Embryonic facial prominence (tissue), 1 donor: ENCODE data around the gene PSMD14.
A peak's percentile ranks its signal among the peaks of the same experiment; 100 is the strongest.
"Not testable (repeated sequence)": the region's sequence is repeated elsewhere in the genome, so short reads cannot be mapped to it uniquely, and the experiment has no call there.

Experiments
- DNase-seq: peaks from one replicate; pipeline ENCODE4 v3.0.0-alpha.2; 2016; ENCODE audit errors: extremely low spot score

The PSMD14 gene

DNA sequence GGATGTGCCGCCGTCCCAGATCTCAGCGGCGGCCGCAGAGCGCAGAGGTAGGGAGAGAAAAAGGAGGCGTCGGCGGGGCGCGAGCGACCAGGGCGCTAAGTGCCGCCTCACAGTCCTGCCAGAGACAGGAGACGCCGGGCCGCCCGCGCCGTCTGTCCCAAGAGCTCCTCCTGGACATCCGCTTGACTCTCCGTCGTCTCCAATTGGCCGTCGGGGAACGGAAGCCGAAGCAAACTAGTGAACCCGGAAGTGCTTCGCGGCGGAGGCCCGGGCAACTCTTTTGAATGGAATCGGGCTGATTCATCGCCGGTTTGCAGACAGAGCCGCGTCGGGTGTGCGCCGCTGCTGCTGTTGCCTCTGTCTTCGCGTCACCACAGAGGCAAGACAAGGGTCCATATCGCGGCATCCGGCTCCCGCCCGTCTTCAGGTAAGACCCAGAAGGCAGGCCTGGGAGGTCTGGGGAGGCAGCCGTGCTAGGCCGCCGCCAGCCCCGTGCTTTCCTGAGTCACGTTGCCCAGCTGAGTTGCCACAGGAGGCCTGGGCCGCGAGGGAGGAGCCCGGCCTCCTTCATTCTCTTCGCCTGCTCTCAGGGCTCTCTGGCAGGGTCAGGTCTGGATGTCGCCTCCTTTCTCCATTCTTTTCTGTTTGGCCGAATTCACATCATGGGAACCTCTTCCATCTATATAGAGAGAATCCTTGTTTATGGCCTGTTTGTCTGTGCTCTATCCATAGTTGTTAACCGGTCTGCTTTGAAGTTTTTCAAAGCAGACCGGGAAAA lies at the start of gene PSMD14:
TSS of gene PSMD14 (plus strand) at position 248 of the 778 bp plus-strand sequence. CDS start 10,401 bp downstream, outside the sequence.
- peak; percentile 77 for DNase-seq

DNA sequence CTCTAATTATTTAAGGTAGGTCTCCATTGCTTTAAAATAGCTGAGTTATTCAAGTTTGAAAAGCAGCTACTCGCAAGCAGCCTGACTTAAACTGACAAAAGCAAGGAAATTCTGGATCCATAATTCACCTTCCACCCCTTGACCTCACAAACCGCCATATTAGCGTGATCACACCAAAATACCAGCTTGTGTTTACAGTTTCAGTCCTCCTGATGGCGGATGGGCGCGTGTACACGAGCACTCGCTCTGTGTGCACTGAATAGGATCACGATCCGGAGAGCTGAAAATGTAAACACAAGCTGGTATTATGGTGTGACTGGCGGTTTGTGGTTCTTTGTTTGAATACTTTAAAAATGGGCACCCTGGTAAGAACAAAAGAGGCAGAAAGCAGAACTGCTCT lies 42.4 kb upstream of the PSMD14 start:
- no peak for DNase-seq

DNA sequence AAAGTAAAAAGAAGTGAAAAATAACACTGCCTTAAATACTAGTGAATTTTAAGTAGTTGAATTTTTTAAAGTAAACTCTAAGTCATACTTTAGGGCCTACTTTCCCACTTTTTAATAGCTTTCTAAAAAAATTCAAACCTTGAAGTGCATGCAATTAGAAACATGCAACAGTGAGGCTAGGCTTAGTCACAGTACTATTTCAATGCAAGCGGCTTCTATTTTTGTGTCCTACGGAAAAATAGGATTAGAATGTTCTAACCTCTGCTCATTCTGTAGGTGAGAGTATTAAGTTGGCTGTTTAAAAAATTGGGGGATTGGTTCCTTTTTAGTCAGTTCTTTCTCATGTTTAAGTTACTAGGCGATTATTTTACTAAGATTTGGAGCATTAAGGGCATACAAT lies 39.1 kb upstream of the PSMD14 start:
- DNase-seq, result no peak

DNA sequence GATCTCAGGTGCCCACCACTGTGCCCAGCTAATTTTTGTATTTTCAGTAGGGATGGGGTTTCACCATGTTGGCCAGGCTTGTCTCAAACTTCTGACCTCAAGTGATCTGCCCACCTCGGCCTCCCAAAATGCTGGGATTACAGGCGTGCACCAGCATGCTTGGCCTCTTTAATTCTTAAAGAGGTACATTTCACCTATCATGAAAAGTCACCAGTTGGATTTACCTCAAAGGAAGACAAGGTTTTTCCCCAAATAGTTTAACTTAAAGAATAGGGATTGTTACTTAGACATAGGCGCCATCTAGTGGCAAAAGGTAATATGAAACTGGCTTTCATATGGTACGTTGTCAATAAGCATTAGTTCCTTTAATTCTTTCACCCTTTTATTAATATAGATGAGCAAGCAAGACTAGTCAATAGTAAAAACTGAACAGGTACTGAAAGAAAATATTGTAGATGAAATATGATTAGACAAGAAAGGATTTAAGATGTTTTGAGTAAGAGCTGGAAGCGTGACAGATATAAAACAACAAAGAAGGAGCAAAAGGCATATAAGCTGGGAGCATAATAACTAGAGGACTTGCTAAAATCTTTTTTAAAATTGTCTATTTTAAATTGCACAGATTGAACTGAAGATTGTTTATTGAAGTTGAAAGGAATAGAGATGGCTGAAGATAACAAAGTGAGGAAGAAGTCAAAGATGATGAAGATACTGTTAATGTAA lies 35.0 kb upstream of the PSMD14 start:
- no peak for DNase-seq

DNA sequence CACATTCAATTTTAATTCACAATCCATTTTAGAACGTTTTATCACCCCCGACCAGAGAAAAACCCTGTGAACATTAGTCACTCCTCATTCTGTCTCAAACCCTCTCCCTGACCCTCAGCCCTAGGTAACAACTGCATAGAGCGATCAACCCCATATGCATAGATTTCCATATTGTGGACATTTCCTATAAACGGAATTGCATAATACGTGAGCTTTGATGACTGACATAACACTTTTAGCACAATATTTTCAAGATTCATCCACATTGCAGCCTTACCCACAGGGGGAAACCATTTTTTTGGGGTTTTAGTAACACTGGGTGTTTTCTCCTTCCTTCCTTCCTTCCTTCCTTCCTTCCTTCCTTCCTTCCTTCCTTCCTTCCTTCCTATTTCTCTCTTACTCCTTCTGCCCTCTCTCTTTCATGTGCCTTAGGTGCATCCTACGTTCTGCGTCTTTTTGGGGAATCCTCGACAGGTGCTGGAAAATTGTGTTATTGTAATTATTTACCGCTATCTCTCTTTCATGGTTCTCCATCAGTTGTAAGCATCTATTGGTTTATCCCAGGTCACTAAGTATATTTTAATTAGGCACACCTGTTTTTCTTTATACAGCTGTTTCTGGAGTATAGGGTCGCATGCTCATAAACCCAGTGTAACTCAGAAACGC lies 29.5 kb upstream of the PSMD14 start:
- not testable (repeated sequence) for DNase-seq

DNA sequence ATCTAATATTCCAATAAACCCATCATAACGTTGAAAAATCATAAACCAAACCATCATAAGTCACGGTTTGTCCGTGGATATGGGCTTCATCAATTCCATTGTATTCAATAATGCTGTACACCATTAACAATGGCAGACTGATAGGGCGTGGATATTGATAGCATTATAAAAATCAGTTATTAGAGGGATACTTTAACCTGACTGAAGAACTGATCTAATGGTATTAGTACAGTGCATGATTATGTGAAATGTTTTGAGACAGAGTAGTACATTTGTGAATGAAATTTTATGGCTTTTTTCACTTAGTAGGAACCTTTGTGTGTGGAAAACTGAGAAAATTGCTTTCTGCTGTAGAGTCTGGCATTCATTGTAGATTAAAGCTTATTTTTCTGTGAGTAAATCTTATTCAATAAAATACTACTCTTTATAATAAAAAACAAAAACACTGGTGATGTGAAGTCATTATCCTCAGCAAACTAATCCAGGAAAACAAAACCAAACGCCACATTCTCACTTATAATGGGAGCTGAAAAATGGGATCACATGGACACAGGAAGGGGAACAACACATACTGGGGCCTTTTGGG lies 28.9 kb upstream of the PSMD14 start:
- not testable (repeated sequence) for DNase-seq

DNA sequence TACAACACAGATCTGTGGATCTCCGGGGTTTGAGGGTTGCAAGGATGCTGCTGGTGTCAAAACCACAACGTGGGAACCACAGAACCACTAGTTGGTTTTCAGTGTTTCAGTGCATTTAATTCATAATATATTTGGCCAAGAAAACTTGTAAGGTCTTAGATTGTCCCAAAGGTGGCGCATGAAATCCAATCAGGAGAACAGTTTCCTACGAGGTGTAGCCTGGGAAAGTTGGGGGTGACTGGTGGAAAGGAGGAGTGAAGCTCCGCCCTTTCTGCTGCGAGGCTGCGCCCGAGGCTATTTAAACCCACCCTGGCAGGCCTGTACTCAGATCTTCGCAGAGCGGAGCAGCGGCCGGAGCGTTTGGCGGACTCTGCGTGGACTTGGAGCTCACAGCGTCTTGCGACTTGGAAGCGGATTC lies 27.3 kb upstream of the PSMD14 start:
- not testable (repeated sequence) for DNase-seq

DNA sequence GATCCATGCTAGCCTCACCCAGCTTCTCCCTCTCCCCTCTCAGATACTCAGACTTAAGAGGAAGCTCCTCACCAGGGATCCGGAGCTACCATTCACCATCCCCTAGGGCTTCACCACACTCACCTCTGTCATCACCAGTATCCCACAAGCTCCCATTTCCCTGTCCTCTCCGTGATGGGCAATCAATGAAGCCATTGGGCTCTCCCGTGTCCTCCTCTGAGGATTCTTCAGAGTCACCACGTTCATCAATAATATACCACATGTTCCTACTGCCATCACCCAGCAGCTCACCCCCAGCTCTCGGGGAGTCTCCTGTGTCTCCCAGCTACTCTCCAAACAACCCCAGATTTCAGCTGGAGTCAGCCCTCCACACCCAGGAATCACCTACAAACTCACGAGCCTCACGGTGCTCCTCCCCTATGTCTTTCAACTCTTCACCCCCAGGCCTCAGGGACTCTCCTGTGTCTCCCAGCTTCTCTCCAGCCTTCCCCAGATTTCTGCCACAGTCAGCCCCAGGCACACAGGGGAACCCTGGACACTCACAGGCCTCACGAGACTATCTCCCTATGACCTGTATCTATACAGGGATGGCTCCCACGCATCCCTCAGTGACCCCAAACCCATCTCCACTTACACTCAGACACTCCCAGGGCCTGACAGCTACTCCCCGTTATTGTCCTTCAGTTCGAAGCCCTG lies 26.5 kb upstream of the PSMD14 start:
- DNase-seq, result not testable (repeated sequence)

DNA sequence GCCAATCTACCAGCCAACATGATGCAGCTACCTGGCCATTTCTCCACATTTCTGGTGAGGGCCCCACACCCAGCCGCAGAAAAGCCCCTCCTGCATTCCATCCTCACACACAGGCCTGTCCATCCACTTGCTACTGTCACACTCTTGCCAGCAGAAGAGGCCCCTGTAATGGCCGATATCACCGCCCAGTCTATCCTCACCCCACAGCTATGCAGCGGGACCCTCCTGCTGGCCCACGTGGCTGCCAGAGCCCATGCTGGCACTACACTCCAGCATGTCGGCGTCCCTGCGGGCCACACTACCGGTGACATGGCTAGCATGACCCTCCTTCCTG lies 25.9 kb upstream of the PSMD14 start:
- DNase-seq, result not testable (repeated sequence)

DNA sequence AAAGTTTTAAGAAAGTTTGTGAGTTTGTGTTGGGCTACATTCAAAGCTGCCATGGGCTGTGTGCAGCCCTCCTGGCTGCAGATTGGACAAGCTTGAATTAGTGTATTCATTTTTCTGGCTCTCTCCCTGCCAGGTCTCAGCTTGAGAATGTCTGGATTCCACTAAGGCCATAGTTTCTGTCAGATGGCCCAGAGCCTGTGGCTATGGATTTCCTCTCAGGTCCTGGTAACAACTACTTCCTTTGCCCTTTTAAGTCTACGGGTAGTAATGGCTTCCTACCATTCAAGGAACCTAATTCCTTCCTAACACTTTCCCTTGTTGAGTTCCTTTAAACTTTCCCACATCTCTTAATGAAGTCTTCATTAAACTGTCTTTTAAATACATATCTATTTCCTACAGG lies 24.3 kb upstream of the PSMD14 start:
- no peak for DNase-seq

DNA sequence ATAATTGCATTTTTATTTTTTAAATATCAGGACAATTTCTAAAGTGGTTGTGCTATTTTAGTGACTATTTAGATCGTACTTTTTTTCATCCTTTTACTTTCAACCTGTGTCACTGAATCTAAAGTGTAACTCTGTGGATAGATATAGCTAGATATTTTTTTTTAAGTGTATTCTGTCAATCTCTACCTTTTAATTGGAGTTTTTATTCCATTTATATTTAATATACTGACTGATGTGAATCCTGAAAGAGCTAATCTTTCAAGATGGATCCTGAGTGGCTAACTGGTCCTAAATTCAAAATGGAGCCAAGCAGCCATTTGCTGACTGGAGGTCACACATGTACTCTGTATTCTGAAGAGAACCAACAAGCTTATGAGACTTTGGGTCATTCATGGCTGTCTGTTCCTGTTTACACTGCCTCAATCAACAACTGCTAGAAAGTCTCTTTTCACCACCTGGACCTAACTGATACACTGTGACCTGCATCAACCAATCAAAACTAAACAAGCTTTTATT lies 4.6 kb upstream of the PSMD14 start:
- DNase-seq, result no peak

DNA sequence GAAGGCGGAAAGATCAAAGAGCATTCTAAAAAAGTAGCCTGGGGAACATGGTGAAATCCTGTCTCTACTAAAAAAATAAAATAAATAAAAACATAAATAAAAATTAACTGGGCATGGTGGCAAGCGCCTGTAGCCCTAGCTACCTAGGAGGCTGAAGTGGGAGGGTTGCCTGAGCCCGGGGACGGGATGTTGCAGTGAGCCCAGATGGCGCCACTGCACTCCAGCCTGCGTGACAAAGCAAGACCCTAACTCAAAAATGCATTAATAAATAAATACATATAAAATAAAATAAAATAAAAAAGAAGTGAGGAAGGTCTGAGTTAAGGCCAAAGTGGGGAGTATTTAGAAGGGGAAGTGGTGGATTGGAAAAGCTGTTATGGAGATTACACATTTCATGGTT lies 1.3 kb upstream of the PSMD14 start:
- no peak for DNase-seq

DNA sequence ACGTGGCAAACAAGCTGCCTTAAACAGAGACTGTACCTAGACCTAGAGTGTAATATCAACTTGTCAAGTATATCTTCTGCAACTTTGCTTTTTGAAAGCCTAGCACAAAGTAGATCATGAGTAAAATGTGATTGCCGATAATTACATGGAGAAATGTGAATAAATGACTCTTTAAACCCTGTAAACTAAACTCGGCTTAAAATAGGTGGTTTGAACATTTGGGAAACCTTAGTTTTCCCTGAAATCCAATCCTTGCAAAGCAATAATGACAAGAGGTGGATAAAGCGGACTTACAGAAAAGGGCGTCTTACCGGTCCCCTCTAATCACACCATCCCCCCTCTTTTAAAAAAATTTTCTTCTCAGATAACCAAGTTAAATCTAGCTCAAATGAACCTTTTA lies 549 bp upstream of the PSMD14 start:
- peak; percentile 6 for DNase-seq

DNA sequence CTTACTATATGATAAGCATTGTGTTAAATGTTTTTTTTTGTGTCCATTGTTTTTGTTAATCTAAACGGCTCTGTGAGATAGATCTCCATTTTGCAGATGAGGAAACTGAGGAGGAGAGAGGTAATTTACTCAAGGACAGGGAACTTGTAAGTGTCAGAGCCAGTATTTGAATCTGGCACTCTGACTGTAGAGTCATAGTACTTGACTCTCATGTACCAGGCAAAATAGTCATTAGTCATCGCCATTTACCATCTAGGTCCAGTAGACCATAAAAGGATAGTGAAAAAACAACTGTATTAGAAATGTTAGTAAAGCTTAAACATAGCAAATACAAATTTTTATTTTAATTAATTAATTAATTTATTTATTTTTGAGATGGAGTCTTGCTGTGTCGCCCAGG lies 4.8 kb downstream of the PSMD14 start:
- no peak for DNase-seq

DNA sequence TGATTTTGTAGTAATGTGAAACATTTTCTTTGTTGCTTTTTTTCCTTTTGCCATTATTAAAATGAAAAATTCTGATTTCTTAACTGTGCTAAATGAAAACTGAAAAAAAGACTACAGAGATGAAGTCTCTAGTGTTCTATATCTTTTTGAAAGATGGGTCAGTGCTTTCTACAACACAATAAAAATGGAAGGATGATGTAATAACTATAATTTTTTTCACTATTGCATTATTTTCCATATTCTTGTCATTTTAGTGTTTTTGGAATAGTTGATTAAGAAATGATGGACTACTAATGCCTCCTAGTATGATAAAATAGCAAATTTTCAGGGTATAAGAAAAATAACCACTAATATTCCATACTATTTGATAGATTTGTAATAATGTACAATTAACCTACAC lies 7.2 kb downstream of the PSMD14 start:
- DNase-seq, result no peak

DNA sequence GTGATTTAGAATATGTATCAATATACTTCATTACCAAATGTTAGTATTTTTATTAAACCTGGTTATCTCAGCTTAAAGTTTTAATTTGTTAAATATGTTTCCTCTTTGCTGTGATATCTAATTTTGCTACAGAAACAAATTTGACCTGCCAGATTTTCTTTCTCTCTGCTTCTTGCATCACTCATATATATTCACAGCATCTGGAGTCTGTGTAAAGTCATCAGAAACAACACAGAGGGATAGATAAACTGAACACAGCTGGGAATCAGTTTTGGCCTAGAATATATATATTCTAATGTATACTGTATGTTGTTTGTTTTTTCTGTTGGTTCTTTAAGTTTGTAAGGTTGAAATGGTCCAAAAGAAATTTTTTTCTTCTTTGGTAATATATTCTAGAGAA lies 8.5 kb downstream of the PSMD14 start:
- DNase-seq, result no peak

DNA sequence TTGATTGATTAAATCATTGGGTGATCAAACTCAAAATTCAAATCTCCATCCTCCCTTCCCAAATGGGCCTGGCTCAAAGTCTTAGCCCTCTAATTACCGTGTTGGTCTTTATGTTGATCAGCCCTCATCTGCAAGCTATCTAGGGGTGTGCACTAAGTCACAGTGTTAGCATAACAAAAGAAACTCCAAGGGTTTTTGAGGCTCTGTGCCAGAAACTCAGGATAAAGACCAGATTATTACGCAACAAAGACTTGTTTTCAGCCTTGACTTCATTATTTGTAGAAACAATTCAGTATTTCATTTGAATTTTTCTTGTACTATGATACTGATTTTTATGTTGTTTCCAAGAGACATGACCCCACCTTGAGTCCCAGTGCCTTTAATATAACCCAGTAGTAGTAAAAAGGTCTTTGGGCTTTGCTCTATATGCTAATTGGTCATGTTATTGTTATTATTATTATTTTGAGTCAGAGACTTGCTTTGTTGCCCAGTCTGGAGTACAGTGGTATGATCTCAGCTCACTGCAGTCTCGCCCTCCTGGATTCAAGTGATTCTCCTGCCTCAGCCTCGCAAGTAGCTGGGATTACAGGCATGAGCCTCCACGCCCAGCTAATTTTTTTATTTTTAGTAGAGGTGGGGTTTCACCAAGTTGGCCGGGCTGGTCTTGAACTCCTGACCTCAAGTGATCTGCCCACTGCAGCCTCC lies 13.9 kb downstream of the PSMD14 start:
- no peak for DNase-seq

DNA sequence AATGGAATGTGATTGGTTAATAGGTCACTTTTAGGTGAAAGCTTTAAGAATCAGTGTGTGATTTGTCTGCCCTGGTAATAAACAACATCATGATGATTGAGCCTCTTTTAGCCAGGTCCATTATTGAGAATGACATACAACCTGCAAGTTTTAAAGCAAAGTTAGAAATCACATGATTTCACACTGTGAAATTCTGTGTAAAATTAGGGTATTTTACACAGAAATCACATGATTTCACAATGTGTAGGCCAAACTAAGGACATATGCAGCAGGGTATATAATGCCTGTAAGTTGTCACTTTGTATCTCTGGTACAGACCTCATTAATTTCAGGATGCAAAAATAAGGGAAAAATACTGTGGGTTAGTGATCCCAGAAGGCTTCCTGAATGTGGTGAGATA lies 16.7 kb downstream of the PSMD14 start:
- no peak for DNase-seq

DNA sequence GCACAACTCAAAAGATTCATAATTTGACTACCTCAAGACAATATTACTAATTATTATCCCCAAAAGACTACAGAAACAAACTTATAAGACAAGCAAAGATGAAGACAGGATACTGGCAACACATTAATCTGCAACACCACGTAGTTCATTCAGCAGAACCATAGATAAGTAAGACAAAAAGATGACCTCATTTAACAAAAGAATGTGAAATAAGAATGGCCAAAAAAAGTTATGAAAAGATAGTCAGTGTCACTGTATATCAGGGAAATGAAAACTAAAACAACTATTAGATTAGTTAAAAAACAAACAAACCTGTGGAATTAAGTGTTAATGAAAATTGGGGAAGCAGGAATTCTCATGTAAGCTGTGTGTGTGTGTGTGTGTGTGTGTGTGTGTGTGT lies 19.4 kb downstream of the PSMD14 start:
- no peak for DNase-seq

DNA sequence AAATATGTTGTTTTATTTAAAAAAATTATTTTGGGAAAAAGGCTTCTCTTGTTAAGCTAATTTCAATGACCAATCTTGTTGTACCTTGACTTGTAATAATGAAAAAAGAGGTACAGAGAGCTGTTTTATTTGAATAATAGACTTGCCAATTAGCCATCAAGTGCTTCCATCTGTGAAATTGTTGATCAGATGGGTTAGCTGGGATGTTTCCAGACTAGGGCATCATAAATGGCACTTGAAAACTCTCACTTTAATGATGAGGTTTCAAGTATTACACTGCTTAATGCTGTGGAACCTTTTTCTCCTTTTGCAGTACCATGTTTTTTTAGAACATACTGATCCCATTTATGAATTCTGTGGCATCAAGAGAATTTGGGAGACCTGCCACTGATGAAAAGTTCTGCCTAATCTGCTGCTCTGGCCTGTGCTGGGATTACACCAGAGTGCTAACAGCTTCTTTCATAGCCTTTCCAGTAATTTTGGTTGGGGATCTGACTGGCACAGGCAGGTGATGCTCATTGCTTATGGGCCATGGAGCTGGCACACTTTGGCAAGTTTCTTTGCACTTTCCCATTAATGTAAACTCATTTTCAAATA lies 24.2 kb downstream of the PSMD14 start:
- no peak for DNase-seq

DNA sequence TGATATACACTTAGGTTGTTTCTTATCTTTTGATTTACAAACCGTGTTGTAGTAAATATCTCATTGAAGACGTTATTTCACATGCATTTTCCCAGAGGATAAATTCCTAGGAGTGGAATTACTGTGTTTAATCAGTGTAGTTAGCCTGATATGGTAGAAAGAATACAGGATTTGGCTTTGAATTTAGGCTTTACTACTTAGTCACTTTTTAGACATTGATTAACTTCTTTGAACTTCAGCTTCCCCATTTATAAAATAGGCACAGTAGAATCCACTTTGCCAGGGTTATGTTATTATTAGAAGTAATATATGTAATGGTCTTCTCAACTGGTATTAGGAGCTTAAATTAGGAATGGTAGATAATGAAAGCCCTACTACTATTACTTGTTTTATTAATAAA lies 27.4 kb downstream of the PSMD14 start:
- no peak for DNase-seq
